OCI-LY1 (cell line): Measurements from ENCODE around the gene WDR44.

ENCODE experiments used
- CTCF ChIP-seq: fragments of 200-600 bp; sonication (generic), shearing (Covaris generic); IDR thresholded peaks from 2 replicates; pipeline ENCODE4 v1.5.1; 2017; ENCODE audit warnings: mild to moderate bottlenecking, antibody characterized with exemption, low read length, moderate library complexity, mixed read lengths
- EZH2 ChIP-seq: fragments of 200-600 bp; sonication (generic), shearing (Covaris generic); IDR thresholded peaks from 2 replicates; pipeline ENCODE4 v1.8.0; 2017; ENCODE audit warnings: borderline replicate concordance, mixed run types, mild to moderate bottlenecking, antibody characterized with exemption, low read length, moderate library complexity, mixed read lengths

DNA sequence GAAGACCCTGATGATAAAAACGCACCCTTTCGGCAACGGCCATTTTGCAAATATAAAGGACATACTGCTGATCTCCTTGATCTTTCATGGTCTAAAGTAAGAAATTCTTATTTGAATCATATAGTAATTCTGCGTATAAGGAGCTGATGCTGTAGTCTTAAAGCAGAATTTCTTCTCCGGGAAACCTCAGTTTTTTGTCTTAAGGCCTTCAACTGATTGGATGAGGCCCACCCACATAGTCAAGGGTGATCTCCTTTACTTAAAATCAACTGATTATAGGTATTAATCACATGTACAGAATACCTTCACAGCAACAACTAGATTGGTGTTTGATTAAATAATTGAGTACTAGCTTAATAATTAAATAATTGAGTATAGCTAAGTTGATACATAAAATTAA lies 86.9 kb downstream of the WDR44 start:
- TF ChIP-seq CTCF (no peak), EZH2 (no peak)
